Endothelial cell of umbilical vein (primary cell): ENCODE results near the gene A1BG.
"Not testable (repeated sequence)": the region's sequence is repeated elsewhere in the genome, so short reads cannot be mapped to it uniquely, and the experiment has no call there.

Experiments
- EZH2 ChIP-seq: IDR thresholded peaks from 2 replicates; pipeline ENCODE4 v1.6.1; 2012; ENCODE audit warnings: borderline replicate concordance, low read depth, mild to moderate bottlenecking, moderate library complexity, low read length, inconsistent platforms; ENCODE audit not compliant: severe bottlenecking
- FOS ChIP-seq: IDR thresholded peaks from 2 replicates; pipeline ENCODE4 v1.6.1; 2011; ENCODE audit warnings: mild to moderate bottlenecking, low read length, moderate library complexity, borderline replicate concordance; ENCODE audit not compliant: insufficient read depth
- GATA2 ChIP-seq: IDR thresholded peaks from 2 replicates; pipeline ENCODE4 v1.7.0; 2011; ENCODE audit warnings: low read depth, mild to moderate bottlenecking, moderate library complexity, mixed read lengths, low read length; ENCODE audit not compliant: insufficient read length, insufficient read depth
- JUN ChIP-seq: IDR thresholded peaks from 2 replicates; pipeline ENCODE4 v1.6.1; 2011; ENCODE audit warnings: borderline replicate concordance, low read depth; ENCODE audit not compliant: insufficient read length, insufficient read depth
- MAX ChIP-seq: IDR thresholded peaks from 2 replicates; pipeline ENCODE4 v1.6.1; 2011; ENCODE audit not compliant: insufficient read depth, insufficient read length
- MYC ChIP-seq: IDR thresholded peaks from one replicate; pipeline ENCODE4 v1.6.1; 2011; ENCODE audit warnings: mild to moderate bottlenecking, low read depth, low read length
- POLR2A ChIP-seq: IDR thresholded peaks from 2 replicates; pipeline ENCODE4 v1.6.1; 2012; ENCODE audit warnings: low read depth, mild to moderate bottlenecking, control low read depth, low read length
- POLR2AphosphoS5 ChIP-seq: IDR thresholded peaks from 2 replicates; pipeline ENCODE4 v1.6.1; 2012; ENCODE audit warnings: low read depth, mild to moderate bottlenecking, control low read depth, low read length, moderate library complexity; ENCODE audit not compliant: insufficient read depth
- TF ChIP-seq, protein P1 (sequence below), 2 donors: IDR thresholded peaks; 1 replicate in 1 of 2; 2 replicates in 1 of 2; pipeline ENCODE4 v1.5.1; 2011; ENCODE audit warnings: low read length in 2 of 2, mild to moderate bottlenecking in 2 of 2, moderate library complexity in 2 of 2, control low read depth in 1 of 2, inconsistent platforms in 1 of 2, low read depth in 1 of 2; ENCODE audit not compliant: insufficient read depth in 1 of 2; ENCODE audit errors: extremely low read depth in 1 of 2

DNA sequence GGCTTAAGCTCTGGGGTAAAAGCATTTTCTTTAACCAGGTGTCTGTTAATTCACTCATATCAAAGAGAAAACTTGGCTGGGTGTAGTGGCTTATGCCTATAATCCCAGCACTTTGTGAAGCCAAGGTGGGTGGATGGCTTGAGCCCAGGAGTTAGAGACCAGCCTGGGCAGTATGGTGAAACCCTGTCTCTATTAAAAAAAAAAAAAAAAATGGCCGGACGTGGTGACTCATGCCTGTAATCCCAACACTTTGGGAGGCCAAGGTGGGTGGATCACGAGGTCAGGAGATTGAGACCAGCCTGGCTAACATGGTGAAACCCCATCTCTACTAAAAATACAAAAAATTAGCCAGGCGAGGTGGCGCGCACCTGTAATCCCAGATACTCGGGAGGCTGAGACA lies 23.4 kb upstream of the A1BG start:
- TF ChIP-seq, protein P1, sequence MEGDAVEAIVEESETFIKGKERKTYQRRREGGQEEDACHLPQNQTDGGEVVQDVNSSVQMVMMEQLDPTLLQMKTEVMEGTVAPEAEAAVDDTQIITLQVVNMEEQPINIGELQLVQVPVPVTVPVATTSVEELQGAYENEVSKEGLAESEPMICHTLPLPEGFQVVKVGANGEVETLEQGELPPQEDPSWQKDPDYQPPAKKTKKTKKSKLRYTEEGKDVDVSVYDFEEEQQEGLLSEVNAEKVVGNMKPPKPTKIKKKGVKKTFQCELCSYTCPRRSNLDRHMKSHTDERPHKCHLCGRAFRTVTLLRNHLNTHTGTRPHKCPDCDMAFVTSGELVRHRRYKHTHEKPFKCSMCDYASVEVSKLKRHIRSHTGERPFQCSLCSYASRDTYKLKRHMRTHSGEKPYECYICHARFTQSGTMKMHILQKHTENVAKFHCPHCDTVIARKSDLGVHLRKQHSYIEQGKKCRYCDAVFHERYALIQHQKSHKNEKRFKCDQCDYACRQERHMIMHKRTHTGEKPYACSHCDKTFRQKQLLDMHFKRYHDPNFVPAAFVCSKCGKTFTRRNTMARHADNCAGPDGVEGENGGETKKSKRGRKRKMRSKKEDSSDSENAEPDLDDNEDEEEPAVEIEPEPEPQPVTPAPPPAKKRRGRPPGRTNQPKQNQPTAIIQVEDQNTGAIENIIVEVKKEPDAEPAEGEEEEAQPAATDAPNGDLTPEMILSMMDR (IDR thresholded peaks at IDR 0.05; ENCODE audit: extremely low read depth in 1 of 2, insufficient read depth in 1 of 2, low read depth in 1 of 2, low read length in 2 of 2), result not testable (repeated sequence)
- TF ChIP-seq POLR2A, GATA2, POLR2AphosphoS5, EZH2, MAX, JUN, MYC, FOS: not testable (repeated sequence)
